H1 (cell line): ENCODE data around the gene CILP. TPM values are rescaled to one million over a fixed set of nuclear protein-coding genes. Genes with fewer than 3 reads are reported as not detected.
A peak's percentile ranks its signal among the peaks of the same experiment; 100 is the strongest.
"Not testable (repeated sequence)": the region's sequence is repeated elsewhere in the genome, so short reads cannot be mapped to it uniquely, and the experiment has no call there.

Experiments
- CTCF ChIA-PET: fragments of 300-600 bp; sonication (Branson Sonifier 250); formaldehyde crosslinking; loops from one replicate; lab custom pipeline; 2021; ENCODE audit not compliant: partially characterized antibody; lab: Charles Lee
- POLR2A ChIA-PET: fragments of 300-600 bp; sonication (Branson Sonifier 250); formaldehyde crosslinking; loops from one replicate; lab custom pipeline; 2021; ENCODE audit warnings: inconsistent platforms; ENCODE audit not compliant: partially characterized antibody; lab: Charles Lee
- DNase-seq, 2 experiments: peaks; one replicate each; pipeline versions ENCODE4 v3.0.0 to v3.0.0-alpha.2; 2010 to 2022; ENCODE audit warnings: low spot score in 2 of 2, low read depth in 1 of 2, mixed read lengths in 1 of 2
- FAIRE-seq: peaks from 2 replicates; lab custom pipeline; 2011; peaks lifted over from hg19 to GRCh38; lab: Jason Lieb, UNC
- H2AFZ ChIP-seq: 2 replicates; pipeline ENCODE4 v1.8.1; 2012; ENCODE audit warnings: low read length, inconsistent platforms
- H2AK5ac ChIP-seq: 2 replicates; pipeline ENCODE4 v1.6.1; 2013; ENCODE audit warnings: low read depth, low read length
- H2BK120ac ChIP-seq: replicated peaks from 2 replicates; pipeline ENCODE3; 2013; ENCODE audit warnings: low read depth, low read length, inconsistent platforms
- H2BK12ac ChIP-seq: 2 replicates; pipeline ENCODE4 v1.6.1; 2013; ENCODE audit warnings: low read depth, low read length
- H2BK15ac ChIP-seq: 2 replicates; pipeline ENCODE4 v1.6.1; 2013; ENCODE audit warnings: low read length
- H2BK20ac ChIP-seq: 2 replicates; pipeline ENCODE4 v1.6.1; 2013; ENCODE audit warnings: low read length
- H2BK5ac ChIP-seq: 2 replicates; pipeline ENCODE4 v1.6.1; 2013; ENCODE audit warnings: low read depth, low read length
- H3K14ac ChIP-seq: 2 replicates; pipeline ENCODE4 v1.6.1; 2013; ENCODE audit warnings: inconsistent platforms; ENCODE audit not compliant: insufficient read length
- H3K18ac ChIP-seq: 2 replicates; pipeline ENCODE4 v1.6.1; 2013; ENCODE audit warnings: low read length; ENCODE audit errors: extremely low read depth
- H3K23ac ChIP-seq: 2 replicates; pipeline ENCODE4 v1.6.1; 2013; ENCODE audit warnings: inconsistent platforms; ENCODE audit not compliant: insufficient read length
- H3K23me2 ChIP-seq: 2 replicates; pipeline ENCODE4 v1.6.1; 2013; ENCODE audit warnings: low read depth, low read length
- H3K27ac ChIP-seq: 2 replicates; pipeline ENCODE4 v1.6.1; 2011; ENCODE audit warnings: low read depth, low read length, inconsistent platforms
- H3K27me3 ChIP-seq, 4 experiments: replicated peaks in 1 of 4; 1 replicate in 1 of 4; 2 replicates in 3 of 4; pipeline versions ENCODE4 v1.6.1 to v1.8.1; 2011 to 2013; ENCODE audit warnings: low read length in 3 of 4, mild to moderate bottlenecking in 3 of 4, inconsistent platforms in 2 of 4, mixed read lengths in 2 of 4, moderate library complexity in 1 of 4; ENCODE audit not compliant: control insufficient read depth in 3 of 4, insufficient read depth in 3 of 4; ENCODE audit errors: extremely low read depth in 1 of 4
- H3K36me3 ChIP-seq, 4 experiments: 2 replicates each; pipeline versions ENCODE4 v1.6.1 to v1.8.1; 2011 to 2013; ENCODE audit warnings: mild to moderate bottlenecking in 4 of 4, low read length in 3 of 4, moderate library complexity in 2 of 4, control low read depth in 1 of 4, inconsistent platforms in 1 of 4; ENCODE audit not compliant: insufficient read depth in 4 of 4, control insufficient read depth in 2 of 4
- H3K4ac ChIP-seq: replicated peaks from 2 replicates; pipeline ENCODE3; 2013; ENCODE audit warnings: low read length, low read depth, mixed read lengths, inconsistent platforms; ENCODE audit not compliant: insufficient read length
- H3K4me1 ChIP-seq, 4 experiments: replicated peaks in 1 of 4; 1 replicate in 1 of 4; 2 replicates in 3 of 4; pipeline versions ENCODE4 v1.6.1 to v1.8.1; 2011 to 2013; ENCODE audit warnings: low read length in 3 of 4, inconsistent platforms in 2 of 4, mixed read lengths in 1 of 4; ENCODE audit not compliant: insufficient read depth in 4 of 4, control insufficient read depth in 3 of 4
- H3K4me2 ChIP-seq, 2 experiments: 2 replicates each; pipeline versions ENCODE4 v1.6.1 to v1.8.1; 2011 to 2013; ENCODE audit warnings: low read depth in 2 of 2, low read length in 2 of 2, control low read depth in 1 of 2, inconsistent platforms in 1 of 2, mild to moderate bottlenecking in 1 of 2; ENCODE audit not compliant: insufficient read depth in 1 of 2
- H3K4me3 ChIP-seq, 4 experiments: fragments of 200-600, 300-600 bp in 1 of 4; sonication (generic), shearing (Covaris generic), sonication (Bioruptor Twin) in 1 of 4; 2 replicates each; pipeline versions ENCODE4 v1.5.1 to v1.8.1; 2011 to 2016; ENCODE audit warnings: low read length in 4 of 4, low read depth in 3 of 4, control low read depth in 2 of 4, inconsistent platforms in 2 of 4, mild to moderate bottlenecking in 2 of 4, mixed read lengths in 1 of 4, moderate library complexity in 1 of 4; ENCODE audit not compliant: insufficient read depth in 2 of 4; ENCODE audit errors: extremely low read depth in 1 of 4
- H3K56ac ChIP-seq: replicated peaks from 2 replicates; pipeline ENCODE3; 2013; ENCODE audit warnings: low read depth, mild to moderate bottlenecking, mixed read lengths, low read length, inconsistent platforms; ENCODE audit not compliant: insufficient read length
- H3K79me1 ChIP-seq: 2 replicates; pipeline ENCODE4 v1.6.1; 2013; ENCODE audit warnings: low read depth, low read length, control low read depth
- H3K79me2 ChIP-seq, 2 experiments: 2 replicates each; pipeline versions ENCODE4 v1.6.1 to v1.8.1; 2012 to 2013; ENCODE audit warnings: low read length in 2 of 2, mild to moderate bottlenecking in 2 of 2, inconsistent platforms in 1 of 2; ENCODE audit not compliant: insufficient read depth in 2 of 2, control insufficient read depth in 1 of 2
- H3K9ac ChIP-seq, 4 experiments: replicated peaks in 1 of 4; 1 replicate in 1 of 4; 2 replicates in 3 of 4; pipeline versions ENCODE4 v1.6.1 to v1.8.1; 2011 to 2013; ENCODE audit warnings: low read depth in 3 of 4, low read length in 3 of 4, control low read depth in 2 of 4, mild to moderate bottlenecking in 2 of 4, moderate library complexity in 2 of 4, inconsistent platforms in 1 of 4; ENCODE audit errors: extremely low read depth in 1 of 4
- H3K9me3 ChIP-seq, 2 experiments: 2 replicates each; pipeline versions ENCODE4 v1.6.1 to v1.8.1; 2012 to 2013; ENCODE audit warnings: mild to moderate bottlenecking in 2 of 2, moderate library complexity in 2 of 2, control low read depth in 1 of 2, inconsistent platforms in 1 of 2, low read depth in 1 of 2, low read length in 1 of 2, mixed read lengths in 1 of 2; ENCODE audit not compliant: insufficient read depth in 2 of 2
- H4K20me1 ChIP-seq, 2 experiments: replicated peaks in 1 of 2; 2 replicates each; pipeline versions ENCODE3 to v1.8.1; 2011 to 2013; ENCODE audit warnings: inconsistent platforms in 2 of 2, low read length in 2 of 2, mild to moderate bottlenecking in 1 of 2; ENCODE audit not compliant: insufficient read depth in 2 of 2, control insufficient read depth in 1 of 2
- H4K5ac ChIP-seq: 2 replicates; pipeline ENCODE4 v1.6.1; 2013; ENCODE audit warnings: low read length, low read depth, mixed read lengths, inconsistent platforms; ENCODE audit not compliant: insufficient read length
- H4K8ac ChIP-seq: 2 replicates; pipeline ENCODE4 v1.8.0; 2013; ENCODE audit warnings: mild to moderate bottlenecking, moderate library complexity, low read length, inconsistent platforms; ENCODE audit not compliant: insufficient read depth; ENCODE audit errors: extremely low read depth
- H4K91ac ChIP-seq: replicated peaks from 2 replicates; pipeline ENCODE3; 2013; ENCODE audit warnings: low read length, mixed read lengths, inconsistent platforms; ENCODE audit not compliant: insufficient read length
- WGBS, 2 experiments: shearing (Covaris generic) in 1 of 2; methylation state at CpG; one replicate each; pipeline versions ENCODE4 v1.1.6 to v1.1.7; 2013 to 2015; ENCODE audit warnings: low lambda C conversion rate in 2 of 2, mixed read lengths in 2 of 2, inconsistent platforms in 1 of 2, low coverage in 1 of 2, missing lambda C conversion rate in 1 of 2; ENCODE audit not compliant: insufficient replicate concordance in 2 of 2, insufficient coverage in 1 of 2, insufficient read length in 1 of 2; ENCODE audit errors: extremely low coverage in 1 of 2, missing lambda C conversion rate in 1 of 2; 5-methylcytosine and 5-hydroxymethylcytosine counted together
- polyA plus RNA-seq, 7 experiments: library from polyadenylated mRNA; depleted of rRNA in 3 of 7; stranded (reverse) in 5 of 7; unstranded in 2 of 7; fragments of >200 nt in 5 of 7; fragments of 200-250 nt in 2 of 7; gene quantifications; 1 replicate in 5 of 7; 2 replicates in 1 of 7; 4 replicates in 1 of 7; pipeline versions ENCODE4 v1.2.1 to v1.2.3, GENCODE V29; 2011 to 2013; ENCODE audit warnings: missing spikeins in 2 of 7, mixed read lengths in 2 of 7
- total RNA-seq: library from RNA; stranded (reverse); fragmentation: NEBNext Ultra II Directional; extraction: Animal tissue kit (Norgen Biotek cat#: 25700); gene quantifications from 2 replicates; pipeline ENCODE4 v1.2.1, GENCODE V29; 2021

CILP gene
- total and polyA plus RNA-seq, 2 of the 8 experiments (the other 6 are each of a cell fraction or from before 2014, with no cell fraction given): 0.02 TPM; not detected in 1

GRCh38 chr15:65236443-65236842 lies 25.2 kb upstream of the CILP start:
- H3K4me1 ChIP-seq, H2BK120ac ChIP-seq, FAIRE-seq, H3K18ac ChIP-seq, H4K5ac ChIP-seq, H2BK5ac ChIP-seq, H3K4me3 ChIP-seq, DNase-seq, H3K9me3 ChIP-seq, H3K56ac ChIP-seq, H3K36me3 ChIP-seq, H2AFZ ChIP-seq, H4K91ac ChIP-seq, H3K27ac ChIP-seq, H2BK12ac ChIP-seq, H3K27me3 ChIP-seq, H4K8ac ChIP-seq, H4K20me1 ChIP-seq, H3K14ac ChIP-seq, H2BK20ac ChIP-seq, H3K9ac ChIP-seq, H3K23ac ChIP-seq, H3K4ac ChIP-seq, H3K79me1 ChIP-seq, H2AK5ac ChIP-seq, H3K4me2 ChIP-seq, H3K23me2 ChIP-seq, H3K79me2 ChIP-seq: not testable (repeated sequence)
- CTCF ChIA-PET: interaction anchor here (1.0 to 2.6 kb wide), 4 partner anchors 10 to 50 kb away, joined by 4 to 12 read pairs (median 5); partner anchors contain the start of genes CILP and PARP16
- POLR2A ChIA-PET: interaction anchor here (1.0 kb wide), 1 partner anchor 64 kb away, joined by 3 read pairs; no protein-coding TSS in a partner anchor
- WGBS, 2 experiments: 88% methylated on average over 8 of the region's 8 CpGs; no CpG with 5 or more reads in 1 of the 2 experiments
- H2BK15ac ChIP-seq: peak overlapping the region; percentile 81; the same call in 1 of the 2 replicates
